SK-N-SH treated with all-trans-retinoic acid at 6 μM for 48 hours (cell line): Measurements from ENCODE around the gene FASN.

Experiments
- ATAC-seq: fragments of 200-7000 bp; cut with Tn5 transposase; 3 replicates; pipeline ENCODE4 v1.9.1; 2020; ENCODE audit warnings: mild to moderate bottlenecking, moderate library complexity
- ARNTL ChIP-seq: fragments of 450-650 bp; formaldehyde crosslinking; IDR thresholded peaks from 2 replicates; pipeline ENCODE4 v1.5.0; 2020; ENCODE audit warnings: low read depth, mild to moderate bottlenecking, moderate library complexity, borderline replicate concordance
- BACH2 ChIP-seq: fragments of 250-450 bp; sonication (Bioruptor Pico); IDR thresholded peaks from 2 replicates; pipeline ENCODE4 v1.9.0; 2021; ENCODE audit warnings: mild to moderate bottlenecking, borderline replicate concordance
- CSDC2 ChIP-seq: fragments of 250-450 bp; sonication (Bioruptor Pico); IDR thresholded peaks from 2 replicates; pipeline ENCODE4 v1.5.0; 2020; ENCODE audit warnings: mild to moderate bottlenecking, moderate library complexity
- ESRRG ChIP-seq: fragments of 250-450 bp; sonication (Bioruptor Pico); IDR thresholded peaks from 2 replicates; pipeline ENCODE4 v1.6.1; 2021; ENCODE audit warnings: mild to moderate bottlenecking
- GLIS3 ChIP-seq: fragments of 250-450 bp; sonication (Bioruptor Pico); IDR thresholded peaks from 2 replicates; pipeline ENCODE4 v1.5.0; 2020; ENCODE audit warnings: mild to moderate bottlenecking, moderate library complexity
- ISL1 ChIP-seq: fragments of 250-450 bp; sonication (Bioruptor Pico); IDR thresholded peaks from 2 replicates; pipeline ENCODE4 v2.1.2; 2022; ENCODE audit warnings: mild to moderate bottlenecking, moderate library complexity
- OSR1 ChIP-seq: fragments of 250-450 bp; sonication (Bioruptor Pico); IDR thresholded peaks from 2 replicates; pipeline ENCODE4 v1.8.0; 2022; ENCODE audit warnings: moderate library complexity, mild to moderate bottlenecking, inconsistent platforms
- PATZ1 ChIP-seq: fragments of 250-450 bp; sonication (Bioruptor Pico); IDR thresholded peaks from 2 replicates; pipeline ENCODE4 v1.8.0; 2020; ENCODE audit warnings: mild to moderate bottlenecking, moderate library complexity, borderline replicate concordance
- PPARA ChIP-seq: fragments of 250-450 bp; sonication (Bioruptor Pico); IDR thresholded peaks from 2 replicates; pipeline ENCODE4 v1.5.0; 2020; ENCODE audit warnings: mild to moderate bottlenecking, borderline replicate concordance
- RARB ChIP-seq: fragments of 250-450 bp; sonication (Bioruptor Pico); IDR thresholded peaks from 2 replicates; pipeline ENCODE4 v1.8.0; 2021; ENCODE audit warnings: mild to moderate bottlenecking, moderate library complexity
- SNAI2 ChIP-seq: fragments of 250-450 bp; sonication (Bioruptor Pico); IDR thresholded peaks from 2 replicates; pipeline ENCODE4 v1.5.0; 2020; ENCODE audit warnings: mild to moderate bottlenecking, moderate library complexity
- TCF4 ChIP-seq: fragments of 250-450 bp; sonication (Bioruptor Pico); IDR thresholded peaks from 2 replicates; pipeline ENCODE4 v1.8.0; 2021; ENCODE audit warnings: mild to moderate bottlenecking, moderate library complexity, borderline replicate concordance
- TOX ChIP-seq: fragments of 250-450 bp; sonication (Bioruptor Pico); IDR thresholded peaks from 2 replicates; pipeline ENCODE4 v1.8.0; 2021; ENCODE audit warnings: mild to moderate bottlenecking, moderate library complexity, borderline replicate concordance
- ZC3H10 ChIP-seq: fragments of 250-450 bp; sonication (Bioruptor Pico); IDR thresholded peaks from 2 replicates; pipeline ENCODE4 v1.5.1; 2021; ENCODE audit warnings: mild to moderate bottlenecking, moderate library complexity
- ZFP3 ChIP-seq: fragments of 250-450 bp; sonication (Bioruptor Pico); IDR thresholded peaks from 2 replicates; pipeline ENCODE4 v1.5.0; 2020; ENCODE audit warnings: mild to moderate bottlenecking, moderate library complexity
- ZFP30 ChIP-seq: fragments of 450-650 bp; formaldehyde crosslinking; IDR thresholded peaks from 2 replicates; pipeline ENCODE4 v1.5.0; 2022; ENCODE audit warnings: mild to moderate bottlenecking, moderate library complexity
- ZNF565 ChIP-seq: fragments of 450-650 bp; formaldehyde crosslinking; conservative IDR thresholded peaks from 2 replicates; pipeline ENCODE4 v1.5.0; 2020; ENCODE audit warnings: low read depth, mild to moderate bottlenecking, moderate library complexity
- ZNF70 ChIP-seq: fragments of 450-650 bp; formaldehyde crosslinking; IDR thresholded peaks from 2 replicates; pipeline ENCODE4 v1.5.0; 2020; ENCODE audit warnings: mild to moderate bottlenecking, moderate library complexity
- ZNF8 ChIP-seq: fragments of 450-650 bp; formaldehyde crosslinking; IDR thresholded peaks from 2 replicates; pipeline ENCODE4 v1.5.0; 2020; ENCODE audit warnings: mild to moderate bottlenecking, moderate library complexity
- TF ChIP-seq, protein P1 (sequence below): fragments of 250-450 bp; sonication (Bioruptor Pico); IDR thresholded peaks from 2 replicates; pipeline ENCODE4 v1.8.0; 2021; ENCODE audit warnings: low read depth, mild to moderate bottlenecking, moderate library complexity, borderline replicate concordance
- TF ChIP-seq, protein P2 (sequence below): fragments of 250-450 bp; sonication (Bioruptor Pico); IDR thresholded peaks from 2 replicates; pipeline ENCODE4 v1.5.1; 2021; ENCODE audit warnings: mild to moderate bottlenecking, moderate library complexity
- TF ChIP-seq, protein P3 (sequence below): fragments of 250-450 bp; sonication (Bioruptor Pico); IDR thresholded peaks from 2 replicates; pipeline ENCODE4 v1.5.1; 2020; ENCODE audit warnings: low read depth, mild to moderate bottlenecking, moderate library complexity

The FASN gene

GRCh38 chr17:82114872-82115271 lies 16.8 kb upstream of the FASN start:
- no peak for ATAC-seq
- TF ChIP-seq TCF4 (CRISPR knock-in tag) (no peak), PATZ1 (CRISPR knock-in tag) (no peak), OSR1 (CRISPR knock-in tag) (no peak), ARNTL (CRISPR knock-in tag) (no peak)

GRCh38 chr17:82114447-82114846 lies 16.4 kb upstream of the FASN start:
- no peak for TF ChIP-seq PATZ1 (CRISPR knock-in tag)
- TF ChIP-seq RARB, result no peak
- no peak for TF ChIP-seq GLIS3 (CRISPR knock-in tag)
- no peak for TF ChIP-seq ZNF8 (CRISPR knock-in tag)
- TF ChIP-seq, protein P1, sequence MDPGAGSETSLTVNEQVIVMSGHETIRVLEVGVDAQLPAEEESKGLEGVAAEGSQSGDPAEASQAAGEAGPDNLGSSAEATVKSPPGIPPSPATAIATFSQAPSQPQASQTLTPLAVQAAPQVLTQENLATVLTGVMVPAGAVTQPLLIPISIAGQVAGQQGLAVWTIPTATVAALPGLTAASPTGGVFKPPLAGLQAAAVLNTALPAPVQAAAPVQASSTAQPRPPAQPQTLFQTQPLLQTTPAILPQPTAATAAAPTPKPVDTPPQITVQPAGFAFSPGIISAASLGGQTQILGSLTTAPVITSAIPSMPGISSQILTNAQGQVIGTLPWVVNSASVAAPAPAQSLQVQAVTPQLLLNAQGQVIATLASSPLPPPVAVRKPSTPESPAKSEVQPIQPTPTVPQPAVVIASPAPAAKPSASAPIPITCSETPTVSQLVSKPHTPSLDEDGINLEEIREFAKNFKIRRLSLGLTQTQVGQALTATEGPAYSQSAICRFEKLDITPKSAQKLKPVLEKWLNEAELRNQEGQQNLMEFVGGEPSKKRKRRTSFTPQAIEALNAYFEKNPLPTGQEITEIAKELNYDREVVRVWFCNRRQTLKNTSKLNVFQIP, result no peak
- TF ChIP-seq PPARA, result no peak
- no peak for TF ChIP-seq TCF4 (CRISPR knock-in tag)
- TF ChIP-seq CSDC2, result no peak
- TF ChIP-seq ZNF70 (CRISPR knock-in tag), result no peak
- TF ChIP-seq OSR1 (CRISPR knock-in tag), result no peak
- no peak for TF ChIP-seq TOX (CRISPR knock-in tag)
- TF ChIP-seq ZFP3 (CRISPR knock-in tag), result no peak
- no peak for TF ChIP-seq ISL1 (CRISPR knock-in tag)
- ATAC-seq, result no peak

- TF ChIP-seq TCF4 (CRISPR knock-in tag) (no peak), SNAI2 (CRISPR knock-in tag) (no peak), GLIS3 (CRISPR knock-in tag) (no peak), BACH2 (CRISPR knock-in tag) (no peak), ZNF8 (CRISPR knock-in tag) (no peak), ZNF70 (CRISPR knock-in tag) (no peak)
- TF ChIP-seq, protein P2, sequence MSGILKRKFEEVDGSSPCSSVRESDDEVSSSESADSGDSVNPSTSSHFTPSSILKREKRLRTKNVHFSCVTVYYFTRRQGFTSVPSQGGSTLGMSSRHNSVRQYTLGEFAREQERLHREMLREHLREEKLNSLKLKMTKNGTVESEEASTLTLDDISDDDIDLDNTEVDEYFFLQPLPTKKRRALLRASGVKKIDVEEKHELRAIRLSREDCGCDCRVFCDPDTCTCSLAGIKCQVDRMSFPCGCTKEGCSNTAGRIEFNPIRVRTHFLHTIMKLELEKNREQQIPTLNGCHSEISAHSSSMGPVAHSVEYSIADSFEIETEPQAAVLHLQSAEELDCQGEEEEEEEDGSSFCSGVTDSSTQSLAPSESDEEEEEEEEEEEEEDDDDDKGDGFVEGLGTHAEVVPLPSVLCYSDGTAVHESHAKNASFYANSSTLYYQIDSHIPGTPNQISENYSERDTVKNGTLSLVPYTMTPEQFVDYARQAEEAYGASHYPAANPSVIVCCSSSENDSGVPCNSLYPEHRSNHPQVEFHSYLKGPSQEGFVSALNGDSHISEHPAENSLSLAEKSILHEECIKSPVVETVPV (CRISPR knock-in tag), result no peak
- no peak for ATAC-seq
Observed at GRCh38 chr17:82113941-82114340, 15.9 kb upstream of the FASN start.

GRCh38 chr17:82113422-82113821 lies 15.4 kb upstream of the FASN start:
- ATAC-seq, result no peak
- TF ChIP-seq SNAI2 (CRISPR knock-in tag), result no peak
- TF ChIP-seq, protein P1, result no peak
- no peak for TF ChIP-seq ZNF565 (CRISPR knock-in tag)
- TF ChIP-seq ZFP30, result no peak
- no peak for TF ChIP-seq ZC3H10 (CRISPR knock-in tag)
- no peak for TF ChIP-seq GLIS3 (CRISPR knock-in tag)
- TF ChIP-seq OSR1 (CRISPR knock-in tag), result no peak
- TF ChIP-seq BACH2 (CRISPR knock-in tag), result no peak
- TF ChIP-seq PPARA, result no peak
- TF ChIP-seq ISL1 (CRISPR knock-in tag), result no peak
- no peak for TF ChIP-seq TCF4 (CRISPR knock-in tag)
- TF ChIP-seq, protein P3, sequence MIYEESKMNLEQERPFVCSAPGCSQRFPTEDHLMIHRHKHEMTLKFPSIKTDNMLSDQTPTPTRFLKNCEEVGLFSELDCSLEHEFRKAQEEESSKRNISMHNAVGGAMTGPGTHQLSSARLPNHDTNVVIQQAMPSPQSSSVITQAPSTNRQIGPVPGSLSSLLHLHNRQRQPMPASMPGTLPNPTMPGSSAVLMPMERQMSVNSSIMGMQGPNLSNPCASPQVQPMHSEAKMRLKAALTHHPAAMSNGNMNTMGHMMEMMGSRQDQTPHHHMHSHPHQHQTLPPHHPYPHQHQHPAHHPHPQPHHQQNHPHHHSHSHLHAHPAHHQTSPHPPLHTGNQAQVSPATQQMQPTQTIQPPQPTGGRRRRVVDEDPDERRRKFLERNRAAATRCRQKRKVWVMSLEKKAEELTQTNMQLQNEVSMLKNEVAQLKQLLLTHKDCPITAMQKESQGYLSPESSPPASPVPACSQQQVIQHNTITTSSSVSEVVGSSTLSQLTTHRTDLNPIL (CRISPR knock-in tag), result no peak
- TF ChIP-seq, protein P2 (CRISPR knock-in tag), result no peak
- no peak for TF ChIP-seq CSDC2
- no peak for TF ChIP-seq TOX (CRISPR knock-in tag)
- TF ChIP-seq ESRRG (CRISPR knock-in tag), result no peak
